ENCODE measurements around the gene UNC13B.

DNA sequence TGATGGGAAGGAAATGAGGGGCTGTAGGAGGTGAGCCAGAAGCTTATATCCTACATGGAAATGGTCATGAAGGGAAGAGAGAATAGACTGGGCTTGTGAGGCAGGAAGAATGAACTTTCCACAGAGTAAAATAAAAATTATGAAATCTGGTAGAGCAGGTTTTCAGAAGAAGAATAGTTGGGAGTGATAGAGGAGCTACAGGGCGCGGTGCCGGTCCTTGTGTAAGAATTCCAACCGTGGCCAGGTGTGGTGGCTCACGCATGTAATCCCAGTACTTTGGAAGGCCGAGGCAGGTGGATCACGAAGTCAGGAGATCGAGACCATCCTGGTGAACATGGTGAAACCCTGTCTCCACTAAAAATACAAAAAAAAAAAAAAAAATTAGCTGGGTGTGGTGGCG is 8.9 kb upstream of the UNC13B start:
- no peak for TF ChIP-seq SP1 (IDR thresholded peaks at IDR 0.05)
- no peak for TF ChIP-seq ELF4 (IDR thresholded peaks at IDR 0.05)
- TF ChIP-seq HDGF (IDR thresholded peaks at IDR 0.05; ENCODE audit: borderline replicate concordance): no peak
- TF ChIP-seq, protein P1, sequence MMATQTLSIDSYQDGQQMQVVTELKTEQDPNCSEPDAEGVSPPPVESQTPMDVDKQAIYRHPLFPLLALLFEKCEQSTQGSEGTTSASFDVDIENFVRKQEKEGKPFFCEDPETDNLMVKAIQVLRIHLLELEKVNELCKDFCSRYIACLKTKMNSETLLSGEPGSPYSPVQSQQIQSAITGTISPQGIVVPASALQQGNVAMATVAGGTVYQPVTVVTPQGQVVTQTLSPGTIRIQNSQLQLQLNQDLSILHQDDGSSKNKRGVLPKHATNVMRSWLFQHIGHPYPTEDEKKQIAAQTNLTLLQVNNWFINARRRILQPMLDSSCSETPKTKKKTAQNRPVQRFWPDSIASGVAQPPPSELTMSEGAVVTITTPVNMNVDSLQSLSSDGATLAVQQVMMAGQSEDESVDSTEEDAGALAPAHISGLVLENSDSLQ (IDR thresholded peaks at IDR 0.05): no peak
- no peak for TF ChIP-seq CTBP1 (IDR thresholded peaks at IDR 0.05; ENCODE audit: borderline replicate concordance)
- TF ChIP-seq BHLHE40 (IDR thresholded peaks at IDR 0.05; ENCODE audit: borderline replicate concordance): no peak
- TF ChIP-seq NFRKB (IDR thresholded peaks at IDR 0.05): no peak
